ENCODE results near the gene MANSC1. TPM values are rescaled to one million over a fixed set of nuclear protein-coding genes. Genes with fewer than 3 reads are reported as not detected.
A peak's percentile ranks its signal among the peaks of the same experiment; 100 is the strongest.
"Not testable (repeated sequence)": the region's sequence is repeated elsewhere in the genome, so short reads cannot be mapped to it uniquely, and the experiment has no call there.

MANSC1 gene
- total RNA-seq, 1 experiment from 2014 or later = 27.5 TPM

- no peaks in the 10 kb centered on the region for H3K9me3 Mint-ChIP-seq (ENCODE audit: unreplicated experiment)
- H3K36me3 Mint-ChIP-seq (ENCODE audit: insufficient read depth, unreplicated experiment) = peaks cover 13% of the 10 kb centered on the region
- intact Hi-C loops (cut with micrococcal nuclease; ENCODE audit: unreplicated experiment) = no loop called here
- BruUV-seq (replicated peaks) = no TSS peak
- H3K27ac Mint-ChIP-seq (ENCODE audit: unreplicated experiment) = no peak overlapping the region
- ChIA-PET CTCF (no interaction called here), POLR2A (no interaction called here)
- H3K27me3 Mint-ChIP-seq (ENCODE audit: insufficient read depth, unreplicated experiment) = no peaks in the 10 kb centered on the region
- no peak overlapping the region for H3K4me3 Mint-ChIP-seq (ENCODE audit: unreplicated experiment)
- Histone ChIP-seq H3K36me3 (ENCODE audit: control insufficient read depth, insufficient read depth, low read length) (no peaks in the 10 kb centered on the region), H3K4me1 (peaks cover 13% of the 10 kb centered on the region), H3K9me3 (no peaks in the 10 kb centered on the region), H3K4me3 (ENCODE audit: low read depth, low read length) (no peak overlapping the region), H3K27me3 (replicated peaks; ENCODE audit: control insufficient read depth, insufficient read depth, low read length) (no peaks in the 10 kb centered on the region)
- TF ChIP-seq CTCF (IDR thresholded peaks at IDR 0.05; ENCODE audit: insufficient read depth in 1 of 2, low read depth in 1 of 2, low read length in 1 of 2, severe bottlenecking in 1 of 2, unreplicated experiment in 1 of 2) = no peak
- peaks cover 19% of the 10 kb centered on the region for H3K4me1 Mint-ChIP-seq (ENCODE audit: low read depth, unreplicated experiment)
- DNase-seq = no peak
Measured at GRCh38 chr12:12353276-12353675, 3.2 kb upstream of the MANSC1 start.

- DNase-seq; H3K9me3 Mint-ChIP-seq (ENCODE audit: unreplicated experiment); BruUV-seq (replicated peaks); H3K27me3 Mint-ChIP-seq (ENCODE audit: insufficient read depth, unreplicated experiment); H3K4me3 ChIP-seq (ENCODE audit: low read depth, low read length); H3K36me3 Mint-ChIP-seq (ENCODE audit: insufficient read depth, unreplicated experiment); H3K9me3 ChIP-seq; intact Hi-C loops (cut with micrococcal nuclease; ENCODE audit: unreplicated experiment); H3K36me3 ChIP-seq (ENCODE audit: control insufficient read depth, insufficient read depth, low read length); H3K27me3 ChIP-seq (replicated peaks; ENCODE audit: control insufficient read depth, insufficient read depth, low read length): not testable (repeated sequence)
- H3K4me1 Mint-ChIP-seq (ENCODE audit: low read depth, unreplicated experiment) = peaks cover 15% of the 10 kb centered on the region
- H3K4me1 ChIP-seq = peaks cover 13% of the 10 kb centered on the region
- POLR2A ChIA-PET = interaction anchor here (0.6 to 1.0 kb wide), 3 partner anchors 204 to 425 kb away, joined by 3 to 8 read pairs (median 4); no protein-coding TSS in a partner anchor
- peak overlapping the region; percentile 85 for H3K27ac Mint-ChIP-seq (ENCODE audit: unreplicated experiment)
- CTCF ChIA-PET = interaction anchor here (0.9 to 1.5 kb wide), 4 partner anchors 8 to 280 kb away, joined by 4 to 5 read pairs (median 4); no protein-coding TSS in a partner anchor
- peak overlapping the region; percentile 83 for H3K4me3 Mint-ChIP-seq (ENCODE audit: unreplicated experiment)
Measured at GRCh38 chr12:12351468-12352185, 1.6 kb upstream of the MANSC1 start.

GRCh38 chr12:12350868-12351463 is 924 bp upstream of the MANSC1 start:
- peak overlapping the region; percentile 85 for H3K27ac Mint-ChIP-seq (ENCODE audit: unreplicated experiment)
- no peaks in the 10 kb centered on the region for H3K36me3 ChIP-seq (ENCODE audit: control insufficient read depth, insufficient read depth, low read length)
- peak overlapping the region; percentile 83 for H3K4me3 Mint-ChIP-seq (ENCODE audit: unreplicated experiment)
- no peaks in the 10 kb centered on the region for H3K36me3 Mint-ChIP-seq (ENCODE audit: insufficient read depth, unreplicated experiment)
- intact Hi-C loops (cut with micrococcal nuclease; ENCODE audit: unreplicated experiment) = no loop called here
- no TSS peak for BruUV-seq (replicated peaks)
- H3K27me3 ChIP-seq (replicated peaks; ENCODE audit: control insufficient read depth, insufficient read depth, low read length) = no peaks in the 10 kb centered on the region
- peak; percentile 69 to 80 for DNase-seq
- no peak for TF ChIP-seq CTCF (IDR thresholded peaks at IDR 0.05; ENCODE audit: insufficient read depth in 1 of 2, low read depth in 1 of 2, low read length in 1 of 2, severe bottlenecking in 1 of 2, unreplicated experiment in 1 of 2)
- H3K9me3 Mint-ChIP-seq (ENCODE audit: unreplicated experiment) = no peaks in the 10 kb centered on the region
- ChIA-PET POLR2A (interaction anchor here (0.6 to 1.0 kb wide), 5 partner anchors 11 to 426 kb away, joined by 3 to 8 read pairs (median 3); no protein-coding TSS in a partner anchor), CTCF (interaction anchor here (0.9 to 1.5 kb wide), 4 partner anchors 9 to 280 kb away, joined by 4 to 5 read pairs (median 4); no protein-coding TSS in a partner anchor)
- H3K9me3 ChIP-seq = 0 out of 2 replicates have a peak, but pooled peaks cover 3% of the 10 kb centered on the region
- H3K4me3 ChIP-seq (ENCODE audit: low read depth, low read length) = peak overlapping the region; percentile 86
- no peaks in the 10 kb centered on the region for H3K27me3 Mint-ChIP-seq (ENCODE audit: insufficient read depth, unreplicated experiment)
- H3K4me1 ChIP-seq = peaks cover 13% of the 10 kb centered on the region
- H3K4me1 Mint-ChIP-seq (ENCODE audit: low read depth, unreplicated experiment) = peaks cover 15% of the 10 kb centered on the region

Measured in Caco-2 (cell line).